Measurements from ENCODE around the gene CCDC186. TPM values are rescaled to one million over a fixed set of nuclear protein-coding genes. Genes with fewer than 3 reads are reported as not detected.
A peak's percentile ranks its signal among the peaks of the same experiment; 100 is the strongest.

CCDC186 gene
- total and polyA plus RNA-seq, 2 of the 13 experiments (the other 11 are each of a cell fraction or from before 2014, with no cell fraction given): 4.2 to 11.8 TPM

DNA sequence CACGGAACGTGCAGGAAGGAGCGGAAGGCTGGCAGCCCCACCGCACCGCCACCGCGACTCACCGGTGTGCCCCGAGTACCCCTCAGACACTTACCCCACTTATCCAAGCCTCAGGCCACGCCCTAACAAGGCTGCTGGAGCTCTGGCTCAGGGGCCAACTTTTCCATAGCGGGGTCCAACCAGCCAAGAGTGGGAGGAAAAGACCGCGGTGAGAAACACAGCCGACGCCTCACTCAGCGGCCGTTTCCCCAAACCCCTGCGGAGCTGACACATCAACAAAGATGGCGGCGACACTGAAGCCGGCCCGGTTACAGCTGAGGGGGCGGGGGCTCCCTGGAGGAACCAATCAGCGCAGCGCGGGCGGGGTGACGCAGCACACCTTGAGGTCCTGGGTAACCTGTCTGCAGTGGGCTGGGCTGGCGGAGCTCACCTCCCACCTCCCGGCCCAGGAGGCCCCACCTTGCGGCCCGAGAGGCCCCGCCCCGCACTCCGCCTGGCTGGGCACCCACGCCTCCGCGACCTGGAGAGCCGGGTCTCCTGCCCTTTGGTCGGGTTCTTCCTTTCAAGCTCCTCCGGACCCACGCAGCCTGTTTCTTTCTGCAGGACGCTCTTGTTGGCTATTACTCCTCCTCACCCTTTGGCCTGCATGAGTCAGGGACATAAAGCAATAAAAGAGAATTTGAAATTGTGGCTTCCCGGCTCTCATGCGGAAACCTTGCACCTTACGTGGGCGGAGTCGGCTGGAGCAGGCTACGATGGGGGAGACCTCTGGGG is at the start of gene CCDC186 (continued):
- TF ChIP-seq, protein P1, sequence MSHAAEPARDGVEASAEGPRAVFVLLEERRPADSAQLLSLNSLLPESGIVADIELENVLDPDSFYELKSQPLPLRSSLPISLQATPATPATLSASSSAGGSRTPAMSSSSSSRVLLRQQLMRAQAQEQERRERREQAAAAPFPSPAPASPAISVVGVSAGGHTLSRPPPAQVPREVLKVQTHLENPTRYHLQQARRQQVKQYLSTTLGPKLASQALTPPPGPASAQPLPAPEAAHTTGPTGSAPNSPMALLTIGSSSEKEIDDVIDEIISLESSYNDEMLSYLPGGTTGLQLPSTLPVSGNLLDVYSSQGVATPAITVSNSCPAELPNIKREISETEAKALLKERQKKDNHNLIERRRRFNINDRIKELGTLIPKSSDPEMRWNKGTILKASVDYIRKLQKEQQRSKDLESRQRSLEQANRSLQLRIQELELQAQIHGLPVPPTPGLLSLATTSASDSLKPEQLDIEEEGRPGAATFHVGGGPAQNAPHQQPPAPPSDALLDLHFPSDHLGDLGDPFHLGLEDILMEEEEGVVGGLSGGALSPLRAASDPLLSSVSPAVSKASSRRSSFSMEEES (CRISPR knock-in tag; IDR thresholded peaks at IDR 0.05): no peak; the same call in 1 of the 2 replicates
- TF ChIP-seq BORCS8-MEF2B (CRISPR knock-in tag; IDR thresholded peaks at IDR 0.05): peak; percentile 74; the same call in 1 of the 2 replicates
- TF ChIP-seq ZNF235 (CRISPR knock-in tag; IDR thresholded peaks at IDR 0.05; ENCODE audit: borderline replicate concordance): no peak
- TF ChIP-seq ZFAT (CRISPR knock-in tag; conservative IDR thresholded peaks at IDR 0.05): no peak
- TF ChIP-seq CBX1 (IDR thresholded peaks at IDR 0.05; ENCODE audit: low read depth): no peak
- TF ChIP-seq NBN (conservative IDR thresholded peaks at IDR 0.05): no peak
- TF ChIP-seq GATA4 (IDR thresholded peaks at IDR 0.05; ENCODE audit: borderline replicate concordance, low read depth): 0 out of 2 replicates have a peak, but pooled peaks have one; percentile 43
- TF ChIP-seq, protein P2, sequence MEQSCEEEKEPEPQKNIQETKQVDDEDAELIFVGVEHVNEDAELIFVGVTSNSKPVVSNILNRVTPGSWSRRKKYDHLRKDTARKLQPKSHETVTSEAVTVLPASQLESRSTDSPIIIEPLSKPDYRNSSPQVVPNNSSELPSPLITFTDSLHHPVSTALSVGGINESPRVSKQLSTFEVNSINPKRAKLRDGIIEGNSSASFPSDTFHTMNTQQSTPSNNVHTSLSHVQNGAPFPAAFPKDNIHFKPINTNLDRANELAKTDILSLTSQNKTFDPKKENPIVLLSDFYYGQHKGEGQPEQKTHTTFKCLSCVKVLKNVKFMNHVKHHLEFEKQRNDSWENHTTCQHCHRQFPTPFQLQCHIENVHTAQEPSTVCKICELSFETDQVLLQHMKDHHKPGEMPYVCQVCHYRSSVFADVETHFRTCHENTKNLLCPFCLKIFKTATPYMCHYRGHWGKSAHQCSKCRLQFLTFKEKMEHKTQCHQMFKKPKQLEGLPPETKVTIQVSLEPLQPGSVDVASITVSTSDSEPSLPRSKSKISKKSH (CRISPR knock-in tag; IDR thresholded peaks at IDR 0.05; ENCODE audit: borderline replicate concordance): no peak; the same call in 1 of the 2 replicates
- no peak for TF ChIP-seq MTA1 (CRISPR knock-in tag; IDR thresholded peaks at IDR 0.05; ENCODE audit: borderline replicate concordance)
- TF ChIP-seq, protein P3, sequence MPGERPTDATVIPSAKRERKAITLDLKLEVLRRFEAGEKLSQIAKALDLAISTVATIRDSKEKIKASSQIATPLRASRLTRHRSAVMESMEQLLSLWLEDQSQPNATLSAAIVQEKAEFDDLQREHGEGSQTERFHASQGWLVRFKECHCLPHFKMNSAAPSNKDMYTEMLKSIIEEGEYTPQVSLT (CRISPR knock-in tag; IDR thresholded peaks at IDR 0.05; ENCODE audit: borderline replicate concordance, low read depth): no peak
- TF ChIP-seq, protein P4, sequence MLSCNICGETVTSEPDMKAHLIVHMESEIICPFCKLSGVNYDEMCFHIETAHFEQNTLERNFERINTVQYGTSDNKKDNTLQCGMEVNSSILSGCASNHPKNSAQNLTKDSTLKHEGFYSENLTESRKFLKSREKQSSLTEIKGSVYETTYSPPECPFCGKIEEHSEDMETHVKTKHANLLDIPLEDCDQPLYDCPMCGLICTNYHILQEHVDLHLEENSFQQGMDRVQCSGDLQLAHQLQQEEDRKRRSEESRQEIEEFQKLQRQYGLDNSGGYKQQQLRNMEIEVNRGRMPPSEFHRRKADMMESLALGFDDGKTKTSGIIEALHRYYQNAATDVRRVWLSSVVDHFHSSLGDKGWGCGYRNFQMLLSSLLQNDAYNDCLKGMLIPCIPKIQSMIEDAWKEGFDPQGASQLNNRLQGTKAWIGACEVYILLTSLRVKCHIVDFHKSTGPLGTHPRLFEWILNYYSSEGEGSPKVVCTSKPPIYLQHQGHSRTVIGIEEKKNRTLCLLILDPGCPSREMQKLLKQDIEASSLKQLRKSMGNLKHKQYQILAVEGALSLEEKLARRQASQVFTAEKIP (CRISPR knock-in tag; IDR thresholded peaks at IDR 0.05; ENCODE audit: borderline replicate concordance): no peak
- TF ChIP-seq, protein P5, sequence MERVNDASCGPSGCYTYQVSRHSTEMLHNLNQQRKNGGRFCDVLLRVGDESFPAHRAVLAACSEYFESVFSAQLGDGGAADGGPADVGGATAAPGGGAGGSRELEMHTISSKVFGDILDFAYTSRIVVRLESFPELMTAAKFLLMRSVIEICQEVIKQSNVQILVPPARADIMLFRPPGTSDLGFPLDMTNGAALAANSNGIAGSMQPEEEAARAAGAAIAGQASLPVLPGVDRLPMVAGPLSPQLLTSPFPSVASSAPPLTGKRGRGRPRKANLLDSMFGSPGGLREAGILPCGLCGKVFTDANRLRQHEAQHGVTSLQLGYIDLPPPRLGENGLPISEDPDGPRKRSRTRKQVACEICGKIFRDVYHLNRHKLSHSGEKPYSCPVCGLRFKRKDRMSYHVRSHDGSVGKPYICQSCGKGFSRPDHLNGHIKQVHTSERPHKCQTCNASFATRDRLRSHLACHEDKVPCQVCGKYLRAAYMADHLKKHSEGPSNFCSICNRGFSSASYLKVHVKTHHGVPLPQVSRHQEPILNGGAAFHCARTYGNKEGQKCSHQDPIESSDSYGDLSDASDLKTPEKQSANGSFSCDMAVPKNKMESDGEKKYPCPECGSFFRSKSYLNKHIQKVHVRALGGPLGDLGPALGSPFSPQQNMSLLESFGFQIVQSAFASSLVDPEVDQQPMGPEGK (CRISPR knock-in tag; IDR thresholded peaks at IDR 0.05): peak; percentile 46; the same call in 1 of the 2 replicates
- TF ChIP-seq CBX2 (IDR thresholded peaks at IDR 0.05; ENCODE audit: low read depth, low read length): no peak
- no peak for TF ChIP-seq CBX2 (CRISPR knock-in tag; IDR thresholded peaks at IDR 0.05; ENCODE audit: low read depth)
- TF ChIP-seq IRF2 (CRISPR knock-in tag; IDR thresholded peaks at IDR 0.05): peak; percentile 61; the same call in 1 of the 2 replicates
- no peak for TF ChIP-seq SCMH1 (CRISPR knock-in tag; IDR thresholded peaks at IDR 0.05; ENCODE audit: borderline replicate concordance)
- no peak for TF ChIP-seq HNF4G (IDR thresholded peaks at IDR 0.05; ENCODE audit: borderline replicate concordance, low read depth, low read length)
- TF ChIP-seq HNF4G (CRISPR knock-in tag; IDR thresholded peaks at IDR 0.05; ENCODE audit: borderline replicate concordance, low read depth): no peak
- 0 out of 2 replicates have a peak, but pooled peaks have one; percentile 23 for TF ChIP-seq MEIS2 (CRISPR knock-in tag; IDR thresholded peaks at IDR 0.05)
- TF ChIP-seq ZNF652 (CRISPR knock-in tag; IDR thresholded peaks at IDR 0.05; ENCODE audit: borderline replicate concordance, low read depth): no peak
- TF ChIP-seq ZFP36L1 (CRISPR knock-in tag; IDR thresholded peaks at IDR 0.05): no peak
- TF ChIP-seq ZNF766 (CRISPR knock-in tag; IDR thresholded peaks at IDR 0.05; ENCODE audit: borderline replicate concordance): 0 out of 2 replicates have a peak, but pooled peaks have one; percentile 33
- no peak for TF ChIP-seq ZNF557 (CRISPR knock-in tag; IDR thresholded peaks at IDR 0.05)

All from HepG2 (cell line).